Measurements from ENCODE around the gene SDSL.

SDSL gene

GRCh38 chr12:113408756-113409298 is 13.4 kb upstream of the SDSL start:
- H3K27me3 ChIP-seq (ENCODE audit: control insufficient read depth in 1 of 2, insufficient read depth in 2 of 2, low read length in 2 of 2) = peaks cover 0 to 3% of the 10 kb centered on the region in 2 donors

GRCh38 chr12:113409462-113410124 is 12.6 kb upstream of the SDSL start:
- H3K27me3 ChIP-seq (ENCODE audit: control insufficient read depth in 1 of 2, insufficient read depth in 2 of 2, low read length in 2 of 2) = peaks cover 0 to 3% of the 10 kb centered on the region in 2 donors
- no peak overlapping the region for H3K9ac ChIP-seq (ENCODE audit: low read length)
- H3K9me3 ChIP-seq (ENCODE audit: low read length) = no peaks in the 10 kb centered on the region
- H3K36me3 ChIP-seq (ENCODE audit: insufficient read depth, low read length) = no peaks in the 10 kb centered on the region
- H3K4me3 ChIP-seq (ENCODE audit: low read depth in 1 of 2, low read length in 2 of 2) = no peak overlapping the region
- no peak overlapping the region for H3K27ac ChIP-seq (ENCODE audit: low read depth, low read length)
- H3K4me1 ChIP-seq (ENCODE audit: insufficient read depth, low read length) = no peaks in the 10 kb centered on the region

More at GRCh38 chr12:113408756-113409298, 13.4 kb upstream of the SDSL start:
- H3K9ac ChIP-seq (ENCODE audit: low read length) = no peak overlapping the region
- no peaks in the 10 kb centered on the region for H3K9me3 ChIP-seq (ENCODE audit: low read length)
- H3K4me1 ChIP-seq (ENCODE audit: insufficient read depth, low read length) = no peaks in the 10 kb centered on the region
- H3K4me3 ChIP-seq (ENCODE audit: low read depth in 1 of 2, low read length in 2 of 2) = no peak overlapping the region
- H3K36me3 ChIP-seq (ENCODE audit: insufficient read depth, low read length) = no peaks in the 10 kb centered on the region
- no peak overlapping the region for H3K27ac ChIP-seq (ENCODE audit: low read depth, low read length)

- H3K9ac ChIP-seq (ENCODE audit: low read length) = no peak overlapping the region
Measured at GRCh38 chr12:113413488-113413939, 8.7 kb upstream of the SDSL start.

GRCh38 chr12:113414519-113415038 is 7.6 kb upstream of the SDSL start:
- Histone ChIP-seq H3K27me3 (ENCODE audit: control insufficient read depth in 1 of 2, insufficient read depth in 2 of 2, low read length in 2 of 2) (no peaks in the 10 kb centered on the region), H3K9ac (ENCODE audit: low read length) (no peak overlapping the region), H3K4me1 (ENCODE audit: insufficient read depth, low read length) (no peaks in the 10 kb centered on the region), H3K4me3 (ENCODE audit: low read depth in 1 of 2, low read length in 2 of 2) (no peak overlapping the region), H3K27ac (ENCODE audit: low read depth, low read length) (no peak overlapping the region), H3K9me3 (ENCODE audit: low read length) (no peaks in the 10 kb centered on the region), H3K36me3 (ENCODE audit: insufficient read depth, low read length) (no peaks in the 10 kb centered on the region)

More at GRCh38 chr12:113413488-113413939, 8.7 kb upstream of the SDSL start:
- Histone ChIP-seq H3K4me3 (ENCODE audit: low read depth in 1 of 2, low read length in 2 of 2) (no peak overlapping the region), H3K4me1 (ENCODE audit: insufficient read depth, low read length) (no peaks in the 10 kb centered on the region), H3K36me3 (ENCODE audit: insufficient read depth, low read length) (no peaks in the 10 kb centered on the region), H3K27me3 (ENCODE audit: control insufficient read depth in 1 of 2, insufficient read depth in 2 of 2, low read length in 2 of 2) (no peaks in the 10 kb centered on the region), H3K27ac (ENCODE audit: low read depth, low read length) (no peak overlapping the region), H3K9me3 (ENCODE audit: low read length) (no peaks in the 10 kb centered on the region)

GRCh38 chr12:113416091-113416754 is 6.0 kb upstream of the SDSL start:
- Histone ChIP-seq H3K27ac (ENCODE audit: low read depth, low read length) (no peak overlapping the region), H3K36me3 (ENCODE audit: insufficient read depth, low read length) (no peaks in the 10 kb centered on the region), H3K9ac (ENCODE audit: low read length) (no peak overlapping the region), H3K4me3 (ENCODE audit: low read depth in 1 of 2, low read length in 2 of 2) (no peak overlapping the region), H3K27me3 (ENCODE audit: control insufficient read depth in 1 of 2, insufficient read depth in 2 of 2, low read length in 2 of 2) (no peaks in the 10 kb centered on the region), H3K9me3 (ENCODE audit: low read length) (no peaks in the 10 kb centered on the region), H3K4me1 (ENCODE audit: insufficient read depth, low read length) (no peaks in the 10 kb centered on the region)

GRCh38 chr12:113418213-113418879 is 3.8 kb upstream of the SDSL start:
- Histone ChIP-seq H3K27ac (ENCODE audit: low read depth, low read length) (no peak overlapping the region), H3K4me3 (ENCODE audit: low read depth in 1 of 2, low read length in 2 of 2) (no peak overlapping the region), H3K9me3 (ENCODE audit: low read length) (no peaks in the 10 kb centered on the region), H3K4me1 (ENCODE audit: insufficient read depth, low read length) (peaks cover 7% of the 10 kb centered on the region), H3K27me3 (ENCODE audit: control insufficient read depth in 1 of 2, insufficient read depth in 2 of 2, low read length in 2 of 2) (peaks cover 0 to 1% of the 10 kb centered on the region in 2 donors), H3K36me3 (ENCODE audit: insufficient read depth, low read length) (no peaks in the 10 kb centered on the region), H3K9ac (ENCODE audit: low read length) (no peak overlapping the region)

- Histone ChIP-seq H3K27ac (ENCODE audit: low read depth, low read length) (no peak overlapping the region), H3K4me3 (ENCODE audit: low read depth in 1 of 2, low read length in 2 of 2) (no peak overlapping the region), H3K4me1 (ENCODE audit: insufficient read depth, low read length) (peaks cover 7% of the 10 kb centered on the region), H3K9ac (ENCODE audit: low read length) (no peak overlapping the region), H3K36me3 (ENCODE audit: insufficient read depth, low read length) (no peaks in the 10 kb centered on the region), H3K27me3 (ENCODE audit: control insufficient read depth in 1 of 2, insufficient read depth in 2 of 2, low read length in 2 of 2) (peaks cover 0 to 4% of the 10 kb centered on the region in 2 donors), H3K9me3 (ENCODE audit: low read length) (no peaks in the 10 kb centered on the region)
Measured at GRCh38 chr12:113420996-113421595, 1.1 kb upstream of the SDSL start.

GRCh38 chr12:113422886-113423669 is 898 bp downstream of the SDSL start:
- H3K27me3 ChIP-seq (ENCODE audit: control insufficient read depth in 1 of 2, insufficient read depth in 2 of 2, low read length in 2 of 2) = peaks cover 0 to 4% of the 10 kb centered on the region in 2 donors
- no peak overlapping the region for H3K27ac ChIP-seq (ENCODE audit: low read depth, low read length)
- H3K4me3 ChIP-seq (ENCODE audit: low read depth in 1 of 2, low read length in 2 of 2) = peak overlapping the region in 1 of 2 donors; percentile 80

GRCh38 chr12:113424456-113424855 is 2.3 kb downstream of the SDSL start:
- H3K4me1 ChIP-seq (ENCODE audit: insufficient read depth, low read length) = peaks cover 7% of the 10 kb centered on the region
- H3K36me3 ChIP-seq (ENCODE audit: insufficient read depth, low read length) = no peaks in the 10 kb centered on the region
- H3K27me3 ChIP-seq (ENCODE audit: control insufficient read depth in 1 of 2, insufficient read depth in 2 of 2, low read length in 2 of 2) = peaks cover 0 to 4% of the 10 kb centered on the region in 2 donors
- H3K27ac ChIP-seq (ENCODE audit: low read depth, low read length) = no peak overlapping the region
- no peaks in the 10 kb centered on the region for H3K9me3 ChIP-seq (ENCODE audit: low read length)
- H3K4me3 ChIP-seq (ENCODE audit: low read depth in 1 of 2, low read length in 2 of 2) = no peak overlapping the region
- H3K9ac ChIP-seq (ENCODE audit: low read length) = no peak overlapping the region

More at GRCh38 chr12:113422886-113423669, 898 bp downstream of the SDSL start:
- H3K9ac ChIP-seq (ENCODE audit: low read length) = peak overlapping the region; percentile 25
- no peaks in the 10 kb centered on the region for H3K36me3 ChIP-seq (ENCODE audit: insufficient read depth, low read length)
- no peaks in the 10 kb centered on the region for H3K9me3 ChIP-seq (ENCODE audit: low read length)
- H3K4me1 ChIP-seq (ENCODE audit: insufficient read depth, low read length) = peaks cover 7% of the 10 kb centered on the region

- Histone ChIP-seq H3K36me3 (ENCODE audit: insufficient read depth, low read length) (no peaks in the 10 kb centered on the region), H3K9ac (ENCODE audit: low read length) (no peak overlapping the region), H3K4me1 (ENCODE audit: insufficient read depth, low read length) (peaks cover 7% of the 10 kb centered on the region), H3K4me3 (ENCODE audit: low read depth in 1 of 2, low read length in 2 of 2) (no peak overlapping the region), H3K27ac (ENCODE audit: low read depth, low read length) (no peak overlapping the region), H3K27me3 (ENCODE audit: control insufficient read depth in 1 of 2, insufficient read depth in 2 of 2, low read length in 2 of 2) (peaks cover 0 to 4% of the 10 kb centered on the region in 2 donors), H3K9me3 (ENCODE audit: low read length) (no peaks in the 10 kb centered on the region)
Measured at GRCh38 chr12:113424915-113425823, 3.0 kb downstream of the SDSL start.
